PC-9 (cell line): ENCODE data around the gene SBK3. TPM values are rescaled to one million over a fixed set of nuclear protein-coding genes. Genes with fewer than 3 reads are reported as not detected.

Source experiments
- BruUV-seq: library from RNA; stranded (reverse); fragments of 400-500 nt; replicated peaks from 2 replicates; lab custom pipeline; 2021; lab: Mats Ljungman, UMichigan
- CTCF ChIA-PET: fragments of 300-600 bp; sonication (Branson Sonifier 250); formaldehyde crosslinking; loops from one replicate; lab custom pipeline; 2022; ENCODE audit warnings: antibody characterized with exemption; lab: Charles Lee
- POLR2A ChIA-PET: fragments of 300-600 bp; sonication (Branson Sonifier 250); formaldehyde crosslinking; loops from one replicate; lab custom pipeline; 2022; ENCODE audit warnings: antibody characterized with exemption; ENCODE audit not compliant: unreplicated experiment; lab: Charles Lee
- DNase-seq, 2 experiments: peaks; one replicate each; pipeline versions ENCODE4 v3.0.0 to v3.0.0-alpha.2; 2015 to 2022; ENCODE audit warnings: mixed read lengths in 1 of 2
- H2AFZ ChIP-seq: fragments of 200-600 bp; sonication (generic); 2 replicates; pipeline ENCODE4 v1.8.1; 2017; ENCODE audit warnings: antibody characterized with exemption
- H3F3A ChIP-seq: fragments of 200-600 bp; sonication (generic); 2 replicates; pipeline ENCODE4 v1.8.1; 2017; ENCODE audit warnings: antibody characterized with exemption, mild to moderate bottlenecking, low read depth; ENCODE audit not compliant: insufficient read depth
- H3K27ac ChIP-seq: fragments of 200-600 bp; sonication (generic); 2 replicates; pipeline ENCODE4 v1.6.1; 2016; ENCODE audit warnings: mixed run types
- H3K27me3 ChIP-seq: fragments of 200-600 bp; sonication (generic); 2 replicates; pipeline ENCODE4 v1.6.1; 2016; ENCODE audit warnings: low read depth, mixed run types; ENCODE audit not compliant: insufficient read depth
- H3K36me3 ChIP-seq: fragments of 200-600 bp; sonication (generic); 2 replicates; pipeline ENCODE4 v1.6.1; 2016; ENCODE audit warnings: low read depth, mixed run types
- H3K4me1 ChIP-seq: fragments of 200-600 bp; sonication (generic); replicated peaks from 2 replicates; pipeline ENCODE4 v1.6.1; 2016; ENCODE audit warnings: mixed run types; ENCODE audit not compliant: insufficient read depth
- H3K4me2 ChIP-seq: fragments of 200-600 bp; sonication (generic); 2 replicates; pipeline ENCODE4 v1.6.1; 2017; ENCODE audit warnings: mixed run types
- H3K4me3 ChIP-seq: fragments of 200-600 bp; sonication (generic); 2 replicates; pipeline ENCODE4 v1.6.1; 2016; ENCODE audit warnings: mixed run types
- H3K79me2 ChIP-seq: fragments of 200-600 bp; sonication (generic); 2 replicates; pipeline ENCODE4 v1.6.1; 2017; ENCODE audit warnings: low read depth, mixed run types
- H3K9me2 ChIP-seq: fragments of 200-600 bp; sonication (generic); 2 replicates; pipeline ENCODE4 v1.8.1; 2017; ENCODE audit warnings: mild to moderate bottlenecking; ENCODE audit not compliant: insufficient read depth
- H3K9me3 ChIP-seq: fragments of 200-600 bp; sonication (generic); 2 replicates; pipeline ENCODE4 v1.8.1; 2016; ENCODE audit warnings: low read depth; ENCODE audit not compliant: insufficient read depth
- H4K20me1 ChIP-seq: fragments of 200-600 bp; sonication (generic); 2 replicates; pipeline ENCODE4 v1.8.1; 2017; ENCODE audit not compliant: insufficient read depth
- EZH2 ChIP-seq: fragments of 200-600 bp; sonication (generic); IDR thresholded peaks from 2 replicates; pipeline ENCODE4 v1.8.0; 2017; ENCODE audit warnings: antibody characterized with exemption, low read depth
- intact Hi-C: fragments of 100-400 bp; cut with micrococcal nuclease; formaldehyde crosslinking; loops from one replicate; pipeline ENCODE4 v1.10.0; 2022; ENCODE audit not compliant: unreplicated experiment
- total RNA-seq: library from RNA; stranded (reverse); gene quantifications from 2 replicates; pipeline ENCODE4 v1.2.3, GENCODE V29; 2021
- TF ChIP-seq, protein P1 (sequence below): fragments of 200-600 bp; sonication (generic); conservative IDR thresholded peaks from 2 replicates; pipeline ENCODE4 v1.6.1; 2017; ENCODE audit warnings: mixed run types, antibody characterized with exemption, mild to moderate bottlenecking, moderate library complexity

The SBK3 gene
- total RNA-seq, 1 experiment from 2014 or later = 41.4 TPM

DNA sequence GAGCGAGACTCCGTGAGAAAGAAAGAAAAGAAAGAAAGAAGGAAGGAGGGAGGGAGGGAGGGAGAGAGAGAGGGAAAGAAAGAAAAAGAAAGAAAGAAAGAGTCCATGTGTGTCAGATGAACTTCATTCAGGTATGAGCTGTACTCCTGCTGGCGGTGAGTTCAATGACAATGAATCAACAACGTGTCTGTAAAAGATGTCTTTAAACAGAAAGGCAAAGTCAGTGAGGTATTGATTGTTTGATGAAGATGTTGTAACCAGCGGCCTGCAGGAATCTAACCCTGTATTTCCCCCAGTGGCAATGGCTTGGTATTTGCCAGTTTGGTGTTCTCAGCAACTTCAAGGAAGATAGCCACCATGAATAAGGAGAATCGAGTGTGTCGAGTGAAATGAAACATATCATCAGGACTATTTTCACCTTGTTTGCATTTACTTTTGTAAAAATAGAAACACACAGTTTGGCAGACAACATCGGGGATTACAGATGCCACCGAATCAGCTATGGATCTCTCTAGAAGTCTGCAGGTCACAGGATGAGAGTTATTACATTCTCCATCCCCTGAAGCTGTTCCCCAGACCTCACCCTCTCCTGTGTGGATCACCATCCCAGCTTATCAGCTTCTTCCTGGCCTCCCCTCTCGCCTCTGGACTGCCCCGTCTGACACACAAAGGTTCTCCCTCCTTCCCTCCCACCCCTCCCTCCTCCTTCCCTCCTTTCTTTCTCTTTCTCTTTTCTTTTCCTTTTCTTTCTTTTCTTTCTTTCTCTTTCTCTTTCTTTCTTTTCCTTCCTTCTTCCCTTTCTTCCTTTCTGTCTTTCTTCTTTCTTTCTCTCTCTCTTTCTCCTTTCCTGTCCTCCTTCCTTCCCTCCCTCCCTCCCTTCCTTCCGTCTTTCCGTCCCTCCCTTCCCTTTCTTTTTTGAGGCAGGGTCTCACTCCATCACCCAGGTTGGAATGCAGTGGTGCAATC lies 8.2 kb upstream of the SBK3 start:
- no peaks in the 10 kb centered on the region for H3K36me3 ChIP-seq
- H4K20me1 ChIP-seq = no peaks in the 10 kb centered on the region
- no peak overlapping the region for H3K4me2 ChIP-seq
- H3K79me2 ChIP-seq = no peaks in the 10 kb centered on the region
- peaks cover 26% of the 10 kb centered on the region for H3K4me1 ChIP-seq
- no TSS peak for BruUV-seq
- no peak overlapping the region for H3K27ac ChIP-seq
- ChIA-PET POLR2A (no interaction called here), CTCF (interaction anchor here (0.5 to 0.7 kb wide), 3 partner anchors 41 to 1123 kb away, joined by 3 to 9 read pairs (median 4); no protein-coding TSS in a partner anchor)
- no peak for DNase-seq
- no peaks in the 10 kb centered on the region for H3K9me2 ChIP-seq
- intact Hi-C loops = no loop called here
- no peaks in the 10 kb centered on the region for H3K9me3 ChIP-seq
- no peaks in the 10 kb centered on the region for H3K27me3 ChIP-seq
- peaks cover 44% of the 10 kb centered on the region for H3F3A ChIP-seq
- TF ChIP-seq, protein P1, sequence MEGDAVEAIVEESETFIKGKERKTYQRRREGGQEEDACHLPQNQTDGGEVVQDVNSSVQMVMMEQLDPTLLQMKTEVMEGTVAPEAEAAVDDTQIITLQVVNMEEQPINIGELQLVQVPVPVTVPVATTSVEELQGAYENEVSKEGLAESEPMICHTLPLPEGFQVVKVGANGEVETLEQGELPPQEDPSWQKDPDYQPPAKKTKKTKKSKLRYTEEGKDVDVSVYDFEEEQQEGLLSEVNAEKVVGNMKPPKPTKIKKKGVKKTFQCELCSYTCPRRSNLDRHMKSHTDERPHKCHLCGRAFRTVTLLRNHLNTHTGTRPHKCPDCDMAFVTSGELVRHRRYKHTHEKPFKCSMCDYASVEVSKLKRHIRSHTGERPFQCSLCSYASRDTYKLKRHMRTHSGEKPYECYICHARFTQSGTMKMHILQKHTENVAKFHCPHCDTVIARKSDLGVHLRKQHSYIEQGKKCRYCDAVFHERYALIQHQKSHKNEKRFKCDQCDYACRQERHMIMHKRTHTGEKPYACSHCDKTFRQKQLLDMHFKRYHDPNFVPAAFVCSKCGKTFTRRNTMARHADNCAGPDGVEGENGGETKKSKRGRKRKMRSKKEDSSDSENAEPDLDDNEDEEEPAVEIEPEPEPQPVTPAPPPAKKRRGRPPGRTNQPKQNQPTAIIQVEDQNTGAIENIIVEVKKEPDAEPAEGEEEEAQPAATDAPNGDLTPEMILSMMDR = no peak
- TF ChIP-seq EZH2 = no peak
- H3K4me3 ChIP-seq = no peak overlapping the region
- H2AFZ ChIP-seq = no peak overlapping the region

- no peaks in the 10 kb centered on the region for H3K79me2 ChIP-seq
- DNase-seq = peak in 1 of 2 experiments; percentile 44
- H3K4me2 ChIP-seq = no peak overlapping the region
- peaks cover 48% of the 10 kb centered on the region for H3F3A ChIP-seq
- H3K4me1 ChIP-seq = peaks cover 34% of the 10 kb centered on the region
- no peaks in the 10 kb centered on the region for H3K9me2 ChIP-seq
- TF ChIP-seq EZH2 = no peak
- TF ChIP-seq, protein P1 = no peak
- H4K20me1 ChIP-seq = no peaks in the 10 kb centered on the region
- no peaks in the 10 kb centered on the region for H3K27me3 ChIP-seq
- H3K36me3 ChIP-seq = no peaks in the 10 kb centered on the region
- no TSS peak for BruUV-seq
- POLR2A ChIA-PET = interaction anchor here (0.6 to 0.8 kb wide), 3 partner anchors 44 to 406 kb away, joined by 3 to 15 read pairs (median 7); partner anchors contain the start of gene KMT5C
- CTCF ChIA-PET = interaction anchor here (0.6 to 0.7 kb wide), 2 partner anchors 30 to 40 kb away, joined by 7 to 9 read pairs; no protein-coding TSS in a partner anchor
- no peak overlapping the region for H3K4me3 ChIP-seq
- intact Hi-C loops = no loop called here
- no peak overlapping the region for H2AFZ ChIP-seq
- H3K27ac ChIP-seq = no peak overlapping the region
- H3K9me3 ChIP-seq = no peaks in the 10 kb centered on the region
Measured at GRCh38 chr19:55552620-55553019, 7.3 kb upstream of the SBK3 start.

- no peaks in the 10 kb centered on the region for H3K27me3 ChIP-seq
- ChIA-PET CTCF (interaction anchor here (0.7 kb wide), 1 partner anchor 31 kb away, joined by 7 read pairs; no protein-coding TSS in a partner anchor), POLR2A (interaction anchor here (0.5 to 0.8 kb wide), 4 partner anchors 45 to 406 kb away, joined by 3 to 15 read pairs (median 5); partner anchors contain the start of genes KMT5C and NAT14)
- H3F3A ChIP-seq = peaks cover 52% of the 10 kb centered on the region
- no peaks in the 10 kb centered on the region for H3K79me2 ChIP-seq
- no peak overlapping the region for H3K27ac ChIP-seq
- H3K36me3 ChIP-seq = no peaks in the 10 kb centered on the region
- H3K4me1 ChIP-seq = peaks cover 38% of the 10 kb centered on the region
- H3K9me3 ChIP-seq = no peaks in the 10 kb centered on the region
- H3K4me3 ChIP-seq = no peak overlapping the region
- H2AFZ ChIP-seq = no peak overlapping the region
- H3K4me2 ChIP-seq = no peak overlapping the region
- no TSS peak for BruUV-seq
- no peaks in the 10 kb centered on the region for H4K20me1 ChIP-seq
- TF ChIP-seq, protein P1 = no peak
- no peak for TF ChIP-seq EZH2
- DNase-seq = no peak
- H3K9me2 ChIP-seq = no peaks in the 10 kb centered on the region
- intact Hi-C loops = no loop called here
Measured at GRCh38 chr19:55552206-55552605, 6.9 kb upstream of the SBK3 start.
